Neural progenitor cell (in vitro differentiated cells): ENCODE measurements around the gene RELCH. TPM values are rescaled to one million over a fixed set of nuclear protein-coding genes. Genes with fewer than 3 reads are reported as not detected.
A peak's percentile ranks its signal among the peaks of the same experiment; 100 is the strongest.

Source experiments
- DNase-seq: peaks from one replicate; pipeline ENCODE4 v3.0.0-alpha.2; 2016; ENCODE audit warnings: low spot score
- H2AFZ ChIP-seq: fragments of 200-600 bp; sonication (generic); replicated peaks from 2 replicates; pipeline ENCODE4 v1.6.1; 2016; ENCODE audit warnings: antibody characterized with exemption
- H3F3A ChIP-seq: fragments of 200-600 bp; sonication (generic); 2 replicates; pipeline ENCODE4 v1.6.1; 2016; ENCODE audit warnings: antibody characterized with exemption, low read depth
- H3K27ac ChIP-seq: fragments of 200-600 bp; sonication (generic); 2 replicates; pipeline ENCODE4 v1.5.1; 2016; ENCODE audit warnings: mild to moderate bottlenecking
- H3K27me3 ChIP-seq: fragments of 200-600 bp; sonication (generic); 2 replicates; pipeline ENCODE4 v1.6.1; 2016; ENCODE audit warnings: mild to moderate bottlenecking, moderate library complexity
- H3K36me3 ChIP-seq: fragments of 200-600 bp; sonication (generic); 2 replicates; pipeline ENCODE4 v1.5.1; 2016
- H3K4me1 ChIP-seq: fragments of 200-600 bp; sonication (generic); 2 replicates; pipeline ENCODE4 v1.6.1; 2016; ENCODE audit warnings: mixed run types
- H3K4me2 ChIP-seq: fragments of 200-600 bp; sonication (generic); 2 replicates; pipeline ENCODE4 v1.6.1; 2016
- H3K4me3 ChIP-seq: fragments of 200-600 bp; sonication (generic); 2 replicates; pipeline ENCODE4 v1.5.1; 2016
- H3K79me2 ChIP-seq: fragments of 200-600 bp; sonication (generic); 2 replicates; pipeline ENCODE4 v1.6.1; 2016; ENCODE audit warnings: low read depth
- H3K9ac ChIP-seq: fragments of 200-600 bp; sonication (generic); 2 replicates; pipeline ENCODE4 v1.6.1; 2016
- H3K9me3 ChIP-seq: fragments of 200-600 bp; sonication (generic); 2 replicates; pipeline ENCODE4 v1.5.1; 2016; ENCODE audit warnings: low read depth
- H4K20me1 ChIP-seq: fragments of 200-600 bp; sonication (generic); 2 replicates; pipeline ENCODE4 v1.6.1; 2016; ENCODE audit warnings: low read depth
- H3K27ac Mint-ChIP-seq: 3 replicates; pipeline ENCODE4 v1.8.0; 2021; ENCODE audit warnings: mixed read lengths
- H3K27me3 Mint-ChIP-seq: 2 replicates; pipeline ENCODE4 v1.8.0; 2022; ENCODE audit warnings: low read depth, mild to moderate bottlenecking, inconsistent platforms, moderate library complexity, mixed read lengths; ENCODE audit not compliant: insufficient read depth
- H3K36me3 Mint-ChIP-seq: 3 replicates; pipeline ENCODE4 v1.8.0; 2021; ENCODE audit warnings: mixed read lengths
- H3K4me1 Mint-ChIP-seq: 3 replicates; pipeline ENCODE4 v1.8.0; 2021; ENCODE audit warnings: mixed read lengths
- H3K4me3 Mint-ChIP-seq: 3 replicates; pipeline ENCODE4 v1.8.0; 2021; ENCODE audit warnings: mild to moderate bottlenecking, moderate library complexity, mixed read lengths
- H3K9me3 Mint-ChIP-seq: 3 replicates; pipeline ENCODE4 v1.8.0; 2020; ENCODE audit warnings: mixed read lengths
- CTCF ChIP-seq: fragments of 200-600 bp; sonication (generic); IDR thresholded peaks from 2 replicates; pipeline ENCODE4 v1.5.1; 2017; ENCODE audit warnings: antibody characterized with exemption, mild to moderate bottlenecking
- EZH2 ChIP-seq: fragments of 200-600 bp; sonication (generic); IDR thresholded peaks from 2 replicates; pipeline ENCODE4 v1.6.1; 2017; ENCODE audit warnings: antibody characterized with exemption, mild to moderate bottlenecking, moderate library complexity
- EZH2phosphoT487 ChIP-seq: fragments of 200-600 bp; sonication (generic); IDR thresholded peaks from 2 replicates; pipeline ENCODE4 v1.6.1; 2017; ENCODE audit warnings: antibody characterized with exemption
- total RNA-seq: library from RNA; depleted of rRNA; stranded (reverse); fragments of >200 nt; gene quantifications from 2 replicates; pipeline ENCODE4 v1.2.3, GENCODE V29; 2015; ENCODE audit warnings: low replicate concordance

Gene RELCH
- total RNA-seq, 1 donor from 2014 or later: 40.9 TPM

GRCh38 chr18:62183578-62184195, 3.4 kb upstream of the RELCH start:
- no peaks in the 10 kb centered on the region for H3K27me3 Mint-ChIP-seq
- H2AFZ ChIP-seq: no peak overlapping the region
- H3K27me3 ChIP-seq: no peaks in the 10 kb centered on the region
- H3K27ac Mint-ChIP-seq: no peak overlapping the region
- peaks cover 24% of the 10 kb centered on the region for H3F3A ChIP-seq
- H3K36me3 Mint-ChIP-seq: no peaks in the 10 kb centered on the region
- no peaks in the 10 kb centered on the region for H3K9me3 Mint-ChIP-seq
- no peak overlapping the region for H3K9ac ChIP-seq
- H3K4me3 ChIP-seq: no peak overlapping the region
- H3K4me2 ChIP-seq: no peak overlapping the region
- no peaks in the 10 kb centered on the region for H3K9me3 ChIP-seq
- H4K20me1 ChIP-seq: peaks cover 16% of the 10 kb centered on the region
- no peak overlapping the region for H3K27ac ChIP-seq
- H3K36me3 ChIP-seq: no peaks in the 10 kb centered on the region
- DNase-seq: peak; percentile 60
- H3K4me3 Mint-ChIP-seq: no peak overlapping the region
- peaks cover 9% of the 10 kb centered on the region for H3K4me1 ChIP-seq
- peaks cover 17% of the 10 kb centered on the region for H3K4me1 Mint-ChIP-seq
- peak; percentile 94 for TF ChIP-seq CTCF
- TF ChIP-seq EZH2phosphoT487: no peak
- peaks cover 60% of the 10 kb centered on the region for H3K79me2 ChIP-seq

GRCh38 chr18:62186499-62186773, 619 bp upstream of the RELCH start:
- Histone ChIP-seq H3F3A (peaks cover 24% of the 10 kb centered on the region), H3K4me1 (peaks cover 20% of the 10 kb centered on the region), H3K27me3 (no peaks in the 10 kb centered on the region), H3K27ac (peak overlapping the region; percentile 66), H4K20me1 (peaks cover 31% of the 10 kb centered on the region), H3K9ac (peak overlapping the region; percentile 7), H3K4me3 (peak overlapping the region; percentile 93), H3K36me3 (no peaks in the 10 kb centered on the region), H2AFZ (peak overlapping the region; percentile 80), H3K9me3 (no peaks in the 10 kb centered on the region), H3K4me2 (peak overlapping the region; percentile 86), H3K79me2 (peaks cover 72% of the 10 kb centered on the region)
- TF ChIP-seq EZH2 (no peak), EZH2phosphoT487 (no peak), CTCF (no peak)
- no peaks in the 10 kb centered on the region for H3K27me3 Mint-ChIP-seq
- DNase-seq: peak; percentile 83
- H3K9me3 Mint-ChIP-seq: peaks cover 3% of the 10 kb centered on the region
- peaks cover 10% of the 10 kb centered on the region for H3K36me3 Mint-ChIP-seq
- H3K4me3 Mint-ChIP-seq: peak overlapping the region; percentile 100
- peak overlapping the region; percentile 91 for H3K27ac Mint-ChIP-seq
- peaks cover 35% of the 10 kb centered on the region for H3K4me1 Mint-ChIP-seq

GRCh38 chr18:62187543-62188510, 772 bp downstream of the RELCH start:
- Histone ChIP-seq H3K4me3 (peak overlapping the region; percentile 93), H3K36me3 (no peaks in the 10 kb centered on the region), H3K4me1 (peaks cover 20% of the 10 kb centered on the region), H3K79me2 (peaks cover 81% of the 10 kb centered on the region), H2AFZ (peak overlapping the region; percentile 86), H3K9me3 (no peaks in the 10 kb centered on the region), H3K4me2 (peak overlapping the region; percentile 98), H4K20me1 (peaks cover 31% of the 10 kb centered on the region), H3F3A (peaks cover 24% of the 10 kb centered on the region), H3K27ac (peak overlapping the region; percentile 92), H3K27me3 (no peaks in the 10 kb centered on the region), H3K9ac (peak overlapping the region; percentile 91)
- Mint-ChIP-seq H3K4me1 (peaks cover 35% of the 10 kb centered on the region), H3K27me3 (no peaks in the 10 kb centered on the region), H3K27ac (peak overlapping the region; percentile 98), H3K36me3 (peaks cover 20% of the 10 kb centered on the region), H3K4me3 (peak overlapping the region; percentile 100), H3K9me3 (peaks cover 13% of the 10 kb centered on the region)
- TF ChIP-seq CTCF (peak; percentile 27), EZH2 (no peak)
- peak; percentile 64 for DNase-seq
